KMS-11 (cell line): ENCODE data around the gene PHACTR3.

Source experiments
- H2AFZ ChIP-seq: fragments of 200-600 bp; sonication (generic); 2 replicates; pipeline ENCODE4 v1.6.1; 2016; ENCODE audit warnings: antibody characterized with exemption, mixed run types, low read depth
- H3K27ac ChIP-seq: fragments of 200-600 bp; sonication (generic); 2 replicates; pipeline ENCODE4 v1.6.1; 2016; ENCODE audit warnings: mild to moderate bottlenecking, mixed run types
- H3K27me3 ChIP-seq: fragments of 200-600 bp; sonication (generic); 2 replicates; pipeline ENCODE4 v1.6.1; 2017; ENCODE audit warnings: mild to moderate bottlenecking, low read depth, mixed run types, moderate library complexity; ENCODE audit not compliant: insufficient read depth
- H3K36me3 ChIP-seq: fragments of 200-600 bp; sonication (generic); 2 replicates; pipeline ENCODE4 v1.6.1; 2017; ENCODE audit warnings: mild to moderate bottlenecking, mixed run types; ENCODE audit not compliant: insufficient read depth
- H3K4me1 ChIP-seq: fragments of 200-600 bp; sonication (generic); 2 replicates; pipeline ENCODE4 v1.6.1; 2016; ENCODE audit warnings: mild to moderate bottlenecking, low read depth, mixed run types; ENCODE audit not compliant: poor library complexity, severe bottlenecking
- H3K4me2 ChIP-seq: fragments of 200-600 bp; sonication (generic); 2 replicates; pipeline ENCODE4 v1.7.0; 2016; ENCODE audit warnings: mild to moderate bottlenecking, mixed run types
- H3K4me3 ChIP-seq: fragments of 200-600 bp; sonication (generic); IDR thresholded peaks from 2 replicates; pipeline ENCODE4 v1.6.1; 2017; ENCODE audit warnings: low read depth, low read length, mixed read lengths; ENCODE audit not compliant: insufficient read depth
- H3K79me2 ChIP-seq: fragments of 200-600 bp; sonication (generic); 2 replicates; pipeline ENCODE4 v1.6.1; 2016; ENCODE audit warnings: low read depth, mixed run types; ENCODE audit not compliant: insufficient read depth
- H3K9ac ChIP-seq: fragments of 200-600 bp; sonication (generic); 2 replicates; pipeline ENCODE4 v1.6.1; 2016; ENCODE audit warnings: mild to moderate bottlenecking, mixed run types
- H4K20me1 ChIP-seq: fragments of 200-600 bp; sonication (generic); 2 replicates; pipeline ENCODE4 v1.6.1; 2016; ENCODE audit warnings: mild to moderate bottlenecking, mixed run types; ENCODE audit not compliant: insufficient read depth
- CTCF ChIP-seq: fragments of 200-600 bp; sonication (generic); conservative IDR thresholded peaks from 2 replicates; pipeline ENCODE4 v1.6.1; 2017; ENCODE audit warnings: low read depth, mild to moderate bottlenecking, antibody characterized with exemption, low read length, moderate library complexity, mixed read lengths

Gene PHACTR3

GRCh38 chr20:59657459-59658046 is 53.2 kb downstream of the PHACTR3 start:
- H3K27ac ChIP-seq = no peak overlapping the region
- H3K79me2 ChIP-seq = no peaks in the 10 kb centered on the region
- H3K4me1 ChIP-seq = no peaks in the 10 kb centered on the region

GRCh38 chr20:59660471-59660870 is 56.1 kb downstream of the PHACTR3 start:
- H3K79me2 ChIP-seq = no peaks in the 10 kb centered on the region
- no peaks in the 10 kb centered on the region; the same call in 1 of the 2 replicates for H3K27me3 ChIP-seq
- no peaks in the 10 kb centered on the region for H3K36me3 ChIP-seq
- H2AFZ ChIP-seq = no peak overlapping the region
- no peaks in the 10 kb centered on the region for H4K20me1 ChIP-seq
- H3K9ac ChIP-seq = no peak overlapping the region
- no peak overlapping the region for H3K4me2 ChIP-seq
- no peak overlapping the region for H3K27ac ChIP-seq
- TF ChIP-seq CTCF = no peak
- H3K4me3 ChIP-seq = no peak overlapping the region
- H3K4me1 ChIP-seq = no peaks in the 10 kb centered on the region

More at GRCh38 chr20:59657459-59658046, 53.2 kb downstream of the PHACTR3 start:
- H3K27me3 ChIP-seq = no peaks in the 10 kb centered on the region; the same call in 1 of the 2 replicates
- H3K4me2 ChIP-seq = no peak overlapping the region
- no peaks in the 10 kb centered on the region for H3K36me3 ChIP-seq
- H4K20me1 ChIP-seq = no peaks in the 10 kb centered on the region
- no peak for TF ChIP-seq CTCF
- no peak overlapping the region for H3K9ac ChIP-seq
- no peak overlapping the region for H3K4me3 ChIP-seq
- no peak overlapping the region for H2AFZ ChIP-seq

- Histone ChIP-seq H3K79me2 (no peaks in the 10 kb centered on the region), H3K36me3 (no peaks in the 10 kb centered on the region), H3K27me3 (no peaks in the 10 kb centered on the region; the same call in 1 of the 2 replicates), H4K20me1 (no peaks in the 10 kb centered on the region), H3K4me2 (no peak overlapping the region), H3K4me1 (no peaks in the 10 kb centered on the region), H3K27ac (no peak overlapping the region), H3K4me3 (no peak overlapping the region), H2AFZ (no peak overlapping the region), H3K9ac (no peak overlapping the region)
- TF ChIP-seq CTCF = no peak
Measured at GRCh38 chr20:59661153-59661552, 56.8 kb downstream of the PHACTR3 start.

- H3K9ac ChIP-seq = no peak overlapping the region
- no peaks in the 10 kb centered on the region for H3K79me2 ChIP-seq
- no peaks in the 10 kb centered on the region for H3K36me3 ChIP-seq
- no peak for TF ChIP-seq CTCF
- H4K20me1 ChIP-seq = no peaks in the 10 kb centered on the region
- no peaks in the 10 kb centered on the region; the same call in 1 of the 2 replicates for H3K27me3 ChIP-seq
- no peak overlapping the region for H3K4me3 ChIP-seq
- no peak overlapping the region for H2AFZ ChIP-seq
- H3K4me1 ChIP-seq = no peaks in the 10 kb centered on the region
- H3K27ac ChIP-seq = no peak overlapping the region
- H3K4me2 ChIP-seq = no peak overlapping the region
Measured at GRCh38 chr20:59661621-59662020, 57.3 kb downstream of the PHACTR3 start.
